Esophagus squamous epithelium (tissue), 5 donors: Measurements from ENCODE around the gene ZDHHC15. TPM values are rescaled to one million over a fixed set of nuclear protein-coding genes. Genes with fewer than 3 reads are reported as not detected.
"Not testable (repeated sequence)": the region's sequence is repeated elsewhere in the genome, so short reads cannot be mapped to it uniquely, and the experiment has no call there.

ENCODE experiments used
- DNase-seq: peaks from one replicate; lab custom pipeline; 2025; lab: John Stamatoyannopoulos, UW
- H3K27ac ChIP-seq, 4 donors: fragments of 200-600 bp; sonication (generic); one replicate each; pipeline ENCODE4 v1.5.1; 2016 to 2019; ENCODE audit warnings: mild to moderate bottlenecking in 1 of 4
- H3K27me3 ChIP-seq, 4 donors: fragments of 200-600 bp; sonication (generic); 1 replicate in 3 of 4; 2 replicates in 1 of 4; pipeline versions ENCODE4 v1.5.1 to v1.6.0; 2017 to 2021; ENCODE audit warnings: antibody characterized with exemption in 1 of 4
- H3K36me3 ChIP-seq, 3 donors: fragments of 200-600 bp; sonication (generic); one replicate each; pipeline ENCODE4 v1.5.1; 2016 to 2019
- H3K4me1 ChIP-seq, 3 donors: fragments of 200-600 bp; sonication (generic); one replicate each; pipeline ENCODE4 v1.5.1; 2017 to 2019
- H3K4me3 ChIP-seq, 4 donors: fragments of 200-600 bp; sonication (generic); 1 replicate in 3 of 4; 2 replicates in 1 of 4; pipeline ENCODE4 v1.5.1; 2016 to 2019; ENCODE audit warnings: mild to moderate bottlenecking in 2 of 4, moderate library complexity in 1 of 4
- H3K9me3 ChIP-seq, 3 donors: fragments of 200-600 bp; sonication (generic); one replicate each; pipeline ENCODE4 v1.5.1; 2016 to 2019
- POLR2A ChIP-seq, 4 donors: fragments of 450-650 bp; IDR thresholded peaks; one replicate each; pipeline ENCODE4 v1.6.1; 2017; ENCODE audit warnings: antibody characterized with exemption in 4 of 4, mild to moderate bottlenecking in 4 of 4, moderate library complexity in 3 of 4
- WGBS, 2 donors: methylation state at CpG; one replicate each; pipeline ENCODE4 v1.1.5; 2018; 5-methylcytosine and 5-hydroxymethylcytosine counted together
- intact Hi-C: fragments of 100-400 bp; cut with DNase I; formaldehyde crosslinking; loops from one replicate; pipeline ENCODE4 v1.15.0; 2022
- total RNA-seq, 4 donors: library from RNA; depleted of rRNA; stranded (reverse); fragments of >200 nt; gene quantifications; one replicate each; pipeline ENCODE4 v1.1.0, GENCODE V29; 2016
- TF ChIP-seq, protein P1 (sequence below), 6 experiments: fragments of 450-650 bp in 4 of 6; fragments of 200-600 bp in 2 of 6; sonication (generic) in 2 of 6; IDR thresholded peaks; one replicate each; pipeline ENCODE4 v1.5.1; 2016 to 2019; ENCODE audit warnings: antibody characterized with exemption in 6 of 6, mild to moderate bottlenecking in 4 of 6, moderate library complexity in 4 of 6
- donor health status: DM: yes; HTN: yes; CAD: no.

ZDHHC15 gene
- total RNA-seq, 4 donors from 2014 or later, result 0.26 to 2.1 (median 0.26) TPM

DNA sequence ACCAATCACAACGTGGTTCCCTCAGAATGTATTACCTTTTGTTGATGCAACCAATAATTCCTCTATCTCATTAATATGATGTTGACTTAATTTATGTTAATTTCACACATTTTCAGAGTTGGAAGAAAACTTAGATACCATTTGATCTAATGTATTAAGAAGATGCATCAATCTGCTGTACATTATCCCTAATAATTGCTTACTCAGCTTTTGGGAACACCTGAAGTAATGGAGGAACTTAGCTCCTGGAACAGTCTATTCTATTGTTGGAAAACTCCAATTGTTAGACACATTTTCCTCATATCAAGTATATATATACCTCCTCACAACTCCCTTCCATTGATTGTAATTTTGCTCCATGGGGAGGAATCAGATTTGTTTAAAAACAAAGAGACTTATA lies 38.9 kb downstream of the ZDHHC15 start:
- Histone ChIP-seq H3K27ac (no peak overlapping the region), H3K9me3 (peaks cover 0 to 8% (median 6%) of the 10 kb centered on the region in 3 donors), H3K4me3 (no peak overlapping the region), H3K36me3 (no peaks in the 10 kb centered on the region), H3K4me1 (no peaks in the 10 kb centered on the region), H3K27me3 (no peaks in the 10 kb centered on the region)
- intact Hi-C loops, result no loop called here
- 30 to 57% methylated on average over 1 of the region's 1 CpG for WGBS, 2 donors
- DNase-seq, result no peak
- no peak for TF ChIP-seq POLR2A (IDR thresholded peaks at IDR 0.05)
- TF ChIP-seq, protein P1, sequence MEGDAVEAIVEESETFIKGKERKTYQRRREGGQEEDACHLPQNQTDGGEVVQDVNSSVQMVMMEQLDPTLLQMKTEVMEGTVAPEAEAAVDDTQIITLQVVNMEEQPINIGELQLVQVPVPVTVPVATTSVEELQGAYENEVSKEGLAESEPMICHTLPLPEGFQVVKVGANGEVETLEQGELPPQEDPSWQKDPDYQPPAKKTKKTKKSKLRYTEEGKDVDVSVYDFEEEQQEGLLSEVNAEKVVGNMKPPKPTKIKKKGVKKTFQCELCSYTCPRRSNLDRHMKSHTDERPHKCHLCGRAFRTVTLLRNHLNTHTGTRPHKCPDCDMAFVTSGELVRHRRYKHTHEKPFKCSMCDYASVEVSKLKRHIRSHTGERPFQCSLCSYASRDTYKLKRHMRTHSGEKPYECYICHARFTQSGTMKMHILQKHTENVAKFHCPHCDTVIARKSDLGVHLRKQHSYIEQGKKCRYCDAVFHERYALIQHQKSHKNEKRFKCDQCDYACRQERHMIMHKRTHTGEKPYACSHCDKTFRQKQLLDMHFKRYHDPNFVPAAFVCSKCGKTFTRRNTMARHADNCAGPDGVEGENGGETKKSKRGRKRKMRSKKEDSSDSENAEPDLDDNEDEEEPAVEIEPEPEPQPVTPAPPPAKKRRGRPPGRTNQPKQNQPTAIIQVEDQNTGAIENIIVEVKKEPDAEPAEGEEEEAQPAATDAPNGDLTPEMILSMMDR (IDR thresholded peaks at IDR 0.05), result no peak

DNA sequence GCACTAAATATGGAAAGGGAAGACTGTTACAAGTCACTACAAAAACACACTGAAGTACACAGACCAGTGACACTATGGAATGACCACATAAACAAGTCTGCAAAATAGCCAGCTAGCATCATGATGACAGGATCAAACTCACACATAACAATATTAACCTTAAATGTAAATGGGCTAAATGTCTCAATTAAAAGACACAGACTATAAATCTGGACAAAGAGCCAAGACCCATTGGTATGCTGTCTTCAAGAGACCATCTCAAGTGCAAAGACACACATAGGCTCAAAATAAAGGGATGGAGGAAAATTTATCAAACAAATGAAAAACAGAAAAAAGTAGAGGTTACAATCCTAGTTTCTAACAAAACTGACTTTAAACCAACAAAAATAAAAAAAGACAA lies 61.1 kb downstream of the ZDHHC15 start:
- H3K9me3 ChIP-seq, result peaks cover 0 to 24% (median 0%) of the 10 kb centered on the region in 3 donors
- H3K36me3 ChIP-seq, H3K4me1 ChIP-seq, intact Hi-C loops, H3K27ac ChIP-seq, H3K4me3 ChIP-seq, DNase-seq, H3K27me3 ChIP-seq: not testable (repeated sequence)

DNA sequence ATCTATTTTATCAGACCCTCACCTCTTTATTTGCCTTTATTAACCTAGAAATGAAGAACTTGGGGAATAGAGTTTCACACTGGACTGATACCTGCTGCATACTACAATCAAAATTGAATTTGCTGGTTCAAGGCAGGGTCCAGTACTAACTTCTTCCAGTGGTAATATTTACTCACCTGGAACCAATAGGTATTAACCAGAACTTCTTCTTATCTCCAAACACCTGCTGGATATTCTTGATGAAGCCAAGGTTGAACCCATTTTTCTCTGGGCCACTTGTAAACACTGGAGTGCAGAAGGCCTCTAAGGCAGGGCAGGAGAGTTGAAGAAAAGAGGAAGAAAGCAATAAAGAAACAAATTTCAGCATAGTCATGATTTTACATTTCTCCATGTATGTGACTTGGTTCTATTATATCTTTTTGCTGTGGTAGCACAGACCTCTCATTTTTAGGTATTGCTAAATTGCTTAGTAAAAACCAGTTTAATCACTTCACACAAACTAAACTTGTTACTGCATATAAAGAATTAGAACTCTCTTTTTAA lies 101.1 kb downstream of the ZDHHC15 start:
- H3K27me3 ChIP-seq, result no peaks in the 10 kb centered on the region
- no peaks in the 10 kb centered on the region for H3K4me1 ChIP-seq
- no peak overlapping the region for H3K4me3 ChIP-seq
- no peaks in the 10 kb centered on the region for H3K9me3 ChIP-seq
- TF ChIP-seq, protein P1 (IDR thresholded peaks at IDR 0.05), result no peak
- no peak for TF ChIP-seq POLR2A (IDR thresholded peaks at IDR 0.05)
- no peak for DNase-seq
- H3K36me3 ChIP-seq, result no peaks in the 10 kb centered on the region
- H3K27ac ChIP-seq, result no peak overlapping the region
- intact Hi-C loops, result no loop called here

DNA sequence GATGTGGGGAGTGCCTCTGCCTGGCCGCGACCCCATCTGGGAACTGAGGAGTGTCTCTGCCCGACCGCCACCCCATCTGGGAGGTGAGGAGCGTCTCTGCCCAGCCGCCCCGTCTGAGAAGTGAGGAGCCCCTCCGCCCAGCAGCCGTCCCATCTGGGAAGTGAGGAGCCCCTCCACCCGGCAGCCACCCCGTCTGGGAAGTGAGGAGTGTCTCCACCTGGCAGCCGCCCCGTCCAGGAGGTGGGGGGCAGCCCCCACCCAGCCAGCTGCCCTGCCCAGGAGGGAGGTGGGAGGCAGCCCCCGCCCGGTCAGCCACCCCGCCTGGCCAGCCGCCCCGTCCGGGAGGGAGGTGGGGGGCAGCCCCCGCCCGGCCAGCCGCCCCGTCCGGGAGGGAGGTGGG lies 115.7 kb downstream of the ZDHHC15 start:
- intact Hi-C loops, H3K27me3 ChIP-seq, H3K36me3 ChIP-seq, H3K27ac ChIP-seq, DNase-seq, H3K4me1 ChIP-seq, H3K9me3 ChIP-seq, H3K4me3 ChIP-seq: not testable (repeated sequence)
- 100% methylated on average over 2 of the region's 24 CpGs; no CpG with 5 or more reads in 1 of the 2 donors for WGBS, 2 donors

DNA sequence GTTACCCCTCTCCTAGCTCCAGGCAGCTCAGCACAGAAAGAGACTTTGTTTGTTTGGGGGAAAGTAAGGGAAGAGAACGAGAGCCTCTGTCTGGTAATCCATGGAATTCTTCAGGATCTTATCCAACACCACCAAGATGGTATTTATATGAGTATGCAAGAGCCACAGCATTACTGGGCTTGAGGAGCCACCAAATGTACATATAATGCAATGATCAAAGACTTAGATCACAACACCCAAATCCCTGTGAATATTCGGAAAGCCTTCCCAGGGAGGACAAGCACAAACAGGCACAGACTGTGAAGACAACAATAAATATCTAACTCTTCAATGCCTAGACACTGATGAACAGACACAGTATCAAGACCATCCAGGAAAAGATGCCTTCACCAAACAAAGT lies 132.4 kb downstream of the ZDHHC15 start:
- Histone ChIP-seq H3K36me3 (no peaks in the 10 kb centered on the region), H3K27ac (no peak overlapping the region), H3K4me1 (no peaks in the 10 kb centered on the region), H3K4me3 (no peak overlapping the region), H3K27me3 (no peaks in the 10 kb centered on the region), H3K9me3 (peaks cover 0 to 9% (median 0%) of the 10 kb centered on the region in 3 donors)
- intact Hi-C loops, result no loop called here
- DNase-seq, result no peak
- WGBS, 2 donors, result 48 to 80% methylated on average over 1 to 2 of the region's 2 CpGs
- TF ChIP-seq POLR2A (IDR thresholded peaks at IDR 0.05), result no peak
- TF ChIP-seq, protein P1 (IDR thresholded peaks at IDR 0.05), result no peak

DNA sequence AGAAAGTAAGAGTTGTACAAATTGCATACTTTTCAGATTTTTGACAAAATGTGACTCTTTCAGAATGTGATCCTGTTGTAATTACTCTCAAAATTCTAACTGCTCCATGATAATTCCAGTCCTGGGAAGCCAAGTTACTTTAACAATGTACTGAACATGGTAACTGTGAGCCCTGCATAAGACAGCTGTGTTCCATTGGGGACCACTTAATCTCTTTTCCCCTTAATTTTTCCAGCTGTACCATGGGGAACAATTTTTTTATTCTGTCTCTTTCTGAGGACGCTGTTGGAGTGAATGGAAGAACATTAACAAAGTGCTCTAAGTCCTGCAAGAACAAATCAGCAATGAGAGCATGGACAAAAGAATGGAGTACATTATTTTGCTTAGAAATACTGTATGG lies 153.1 kb downstream of the ZDHHC15 start:
- H3K27me3 ChIP-seq, result no peaks in the 10 kb centered on the region
- no peaks in the 10 kb centered on the region for H3K4me1 ChIP-seq
- H3K27ac ChIP-seq, result no peak overlapping the region
- H3K36me3 ChIP-seq, result no peaks in the 10 kb centered on the region
- no peak overlapping the region for H3K4me3 ChIP-seq
- intact Hi-C loops, result no loop called here
- WGBS, 2 donors, result 20% methylated on average over 1 of the region's 1 CpG; no CpG with 5 or more reads in 1 of the 2 donors
- TF ChIP-seq, protein P1 (IDR thresholded peaks at IDR 0.05), result no peak
- TF ChIP-seq POLR2A (IDR thresholded peaks at IDR 0.05), result no peak
- no peak for DNase-seq
- H3K9me3 ChIP-seq, result no peaks in the 10 kb centered on the region
